Caco-2 (cell line): ENCODE measurements around the gene AATK. TPM values are rescaled to one million over a fixed set of nuclear protein-coding genes. Genes with fewer than 3 reads are reported as not detected.

Source experiments
- BruUV-seq: library from RNA; stranded (reverse); fragments of 400-500 nt; replicated peaks from 2 replicates; lab custom pipeline; 2021; lab: Mats Ljungman, UMichigan
- CTCF ChIA-PET: fragments of 300-600 bp; sonication (Branson Sonifier 250); formaldehyde crosslinking; loops from one replicate; lab custom pipeline; 2022; ENCODE audit warnings: antibody characterized with exemption; lab: Charles Lee
- POLR2A ChIA-PET: fragments of 300-600 bp; sonication (Branson Sonifier 250); formaldehyde crosslinking; loops from one replicate; lab custom pipeline; 2022; ENCODE audit warnings: antibody characterized with exemption; lab: Charles Lee
- DNase-seq, 2 experiments: peaks; one replicate each; pipeline versions ENCODE4 v3.0.0 to v3.0.0-alpha.2; 2020 to 2022
- H3K27me3 ChIP-seq: replicated peaks from 2 replicates; pipeline ENCODE4 v1.6.0; 2011; ENCODE audit warnings: low read length; ENCODE audit not compliant: control insufficient read depth, insufficient read depth
- H3K36me3 ChIP-seq: 2 replicates; pipeline ENCODE4 v1.5.1; 2011; ENCODE audit warnings: low read length; ENCODE audit not compliant: control insufficient read depth, insufficient read depth
- H3K4me1 ChIP-seq: fragments of 250-450 bp; sonication (Bioruptor Pico); 2 replicates; pipeline ENCODE4 v1.5.1; 2020; ENCODE audit warnings: mild to moderate bottlenecking
- H3K4me3 ChIP-seq: 2 replicates; pipeline ENCODE4 v1.5.1; 2011; ENCODE audit warnings: low read depth, mild to moderate bottlenecking, control low read depth, low read length
- H3K9me3 ChIP-seq: fragments of 250-450 bp; sonication (Bioruptor Pico); 2 replicates; pipeline ENCODE4 v1.5.1; 2020; ENCODE audit warnings: mild to moderate bottlenecking, moderate library complexity
- H3K27ac Mint-ChIP-seq: one replicate; pipeline ENCODE4 v1.8.0; 2022; ENCODE audit warnings: mixed read lengths; ENCODE audit not compliant: unreplicated experiment
- H3K27me3 Mint-ChIP-seq: one replicate; pipeline ENCODE4 v1.8.0; 2022; ENCODE audit warnings: mixed read lengths; ENCODE audit not compliant: insufficient read depth, unreplicated experiment
- H3K36me3 Mint-ChIP-seq: one replicate; pipeline ENCODE4 v1.8.0; 2022; ENCODE audit warnings: mild to moderate bottlenecking, mixed read lengths; ENCODE audit not compliant: insufficient read depth, unreplicated experiment
- H3K4me1 Mint-ChIP-seq: one replicate; pipeline ENCODE4 v1.8.0; 2022; ENCODE audit warnings: low read depth, mixed read lengths; ENCODE audit not compliant: unreplicated experiment
- H3K4me3 Mint-ChIP-seq: one replicate; pipeline ENCODE4 v1.8.0; 2022; ENCODE audit warnings: mild to moderate bottlenecking, moderate library complexity, mixed read lengths; ENCODE audit not compliant: unreplicated experiment
- H3K9me3 Mint-ChIP-seq: one replicate; pipeline ENCODE4 v1.8.0; 2022; ENCODE audit warnings: mixed read lengths; ENCODE audit not compliant: unreplicated experiment
- intact Hi-C: fragments of 100-400 bp; cut with micrococcal nuclease; formaldehyde crosslinking; loops from one replicate; pipeline ENCODE4 v1.10.0; 2022; ENCODE audit not compliant: unreplicated experiment
- total RNA-seq: library from RNA; stranded (reverse); gene quantifications from 2 replicates; pipeline ENCODE4 v1.2.3, GENCODE V29; 2022
- TF ChIP-seq, protein P1 (sequence below), 2 experiments: fragments of 200-600 bp in 1 of 2; IDR thresholded peaks; 1 replicate in 1 of 2; 2 replicates in 1 of 2; pipeline versions ENCODE4 v1.5.1 to v1.8.0; 2011 to 2022; ENCODE audit warnings: antibody characterized with exemption in 1 of 2, control low read depth in 1 of 2, inconsistent platforms in 1 of 2, low read depth in 1 of 2, low read length in 1 of 2, mild to moderate bottlenecking in 1 of 2, moderate library complexity in 1 of 2; ENCODE audit not compliant: insufficient read depth in 1 of 2, severe bottlenecking in 1 of 2, unreplicated experiment in 1 of 2

Gene AATK
- total RNA-seq, 1 experiment from 2014 or later: 26.6 TPM

DNA sequence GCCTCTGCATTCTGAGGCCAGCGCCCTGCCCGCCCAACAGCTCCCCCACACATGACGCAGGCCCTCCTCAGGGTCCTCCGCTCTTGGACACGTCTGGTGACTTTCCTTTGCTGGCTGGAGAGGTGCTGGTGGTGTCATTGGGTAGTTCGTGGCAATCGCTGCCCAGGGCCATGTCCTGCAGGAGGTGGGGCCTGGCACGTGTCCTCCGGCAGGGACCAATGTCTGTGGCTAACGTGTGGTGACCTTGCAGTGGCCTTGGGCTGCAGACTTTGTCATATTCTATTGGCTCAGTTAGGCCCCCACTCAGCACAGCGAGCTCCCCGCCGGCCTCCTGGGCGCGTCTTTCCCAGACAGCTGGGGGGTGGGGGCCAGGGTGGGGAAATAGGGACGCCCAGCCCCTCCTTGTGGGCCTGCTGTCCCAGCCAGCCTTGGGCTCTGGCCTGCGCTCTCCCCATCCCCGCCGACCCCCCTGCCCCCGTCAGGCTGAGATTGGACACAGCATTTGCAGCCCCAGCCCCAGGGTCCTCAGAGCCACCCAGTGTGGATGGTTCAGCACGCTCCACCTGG lies 52.8 kb downstream of the AATK start:
- no peak overlapping the region for H3K4me3 ChIP-seq
- H3K9me3 ChIP-seq: no peaks in the 10 kb centered on the region
- H3K9me3 Mint-ChIP-seq: no peaks in the 10 kb centered on the region
- TF ChIP-seq, protein P1, sequence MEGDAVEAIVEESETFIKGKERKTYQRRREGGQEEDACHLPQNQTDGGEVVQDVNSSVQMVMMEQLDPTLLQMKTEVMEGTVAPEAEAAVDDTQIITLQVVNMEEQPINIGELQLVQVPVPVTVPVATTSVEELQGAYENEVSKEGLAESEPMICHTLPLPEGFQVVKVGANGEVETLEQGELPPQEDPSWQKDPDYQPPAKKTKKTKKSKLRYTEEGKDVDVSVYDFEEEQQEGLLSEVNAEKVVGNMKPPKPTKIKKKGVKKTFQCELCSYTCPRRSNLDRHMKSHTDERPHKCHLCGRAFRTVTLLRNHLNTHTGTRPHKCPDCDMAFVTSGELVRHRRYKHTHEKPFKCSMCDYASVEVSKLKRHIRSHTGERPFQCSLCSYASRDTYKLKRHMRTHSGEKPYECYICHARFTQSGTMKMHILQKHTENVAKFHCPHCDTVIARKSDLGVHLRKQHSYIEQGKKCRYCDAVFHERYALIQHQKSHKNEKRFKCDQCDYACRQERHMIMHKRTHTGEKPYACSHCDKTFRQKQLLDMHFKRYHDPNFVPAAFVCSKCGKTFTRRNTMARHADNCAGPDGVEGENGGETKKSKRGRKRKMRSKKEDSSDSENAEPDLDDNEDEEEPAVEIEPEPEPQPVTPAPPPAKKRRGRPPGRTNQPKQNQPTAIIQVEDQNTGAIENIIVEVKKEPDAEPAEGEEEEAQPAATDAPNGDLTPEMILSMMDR (IDR thresholded peaks at IDR 0.05; ENCODE audit: insufficient read depth in 1 of 2, low read depth in 1 of 2, low read length in 1 of 2, severe bottlenecking in 1 of 2, unreplicated experiment in 1 of 2): no peak
- H3K4me1 Mint-ChIP-seq: no peaks in the 10 kb centered on the region
- no TSS peak for BruUV-seq
- H3K4me3 Mint-ChIP-seq: no peak overlapping the region
- intact Hi-C loops: no loop called here
- ChIA-PET CTCF (no interaction called here), POLR2A (interaction anchor here (0.6 kb wide), 1 partner anchor 19 kb away, joined by 3 read pairs; no protein-coding TSS in a partner anchor)
- no peaks in the 10 kb centered on the region for H3K36me3 ChIP-seq
- no peaks in the 10 kb centered on the region for H3K27me3 Mint-ChIP-seq
- no peak overlapping the region for H3K27ac Mint-ChIP-seq
- H3K36me3 Mint-ChIP-seq: peaks cover 51% of the 10 kb centered on the region
- H3K27me3 ChIP-seq: no peaks in the 10 kb centered on the region
- H3K4me1 ChIP-seq: no peaks in the 10 kb centered on the region
- no peak for DNase-seq

DNA sequence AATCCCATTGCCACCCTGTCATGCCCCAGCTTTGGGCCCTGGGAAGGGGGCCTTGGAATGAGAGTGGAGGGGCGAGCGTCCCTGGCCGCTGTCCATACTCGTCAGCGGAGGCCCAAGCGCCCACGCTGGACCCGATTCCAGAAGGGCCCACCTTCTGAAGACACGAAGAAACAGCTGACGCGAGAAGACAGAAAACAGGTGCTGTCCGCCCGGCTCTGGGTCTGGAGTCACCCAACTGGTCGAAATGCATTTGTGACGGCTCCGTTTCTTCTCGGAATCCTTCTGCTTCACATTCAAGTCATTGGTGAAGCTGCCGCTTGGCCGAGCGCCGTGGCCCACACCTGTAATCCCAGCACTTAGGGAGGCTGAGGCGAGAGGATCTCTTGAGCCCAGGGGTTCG lies 53.6 kb downstream of the AATK start:
- intact Hi-C loops: no loop called here
- POLR2A ChIA-PET: no interaction called here
- H3K4me3 Mint-ChIP-seq: no peak overlapping the region
- no peak for DNase-seq
- no peak overlapping the region for H3K4me3 ChIP-seq
- no peaks in the 10 kb centered on the region for H3K27me3 ChIP-seq
- no peaks in the 10 kb centered on the region for H3K27me3 Mint-ChIP-seq
- CTCF ChIA-PET: interaction anchor here (0.6 kb wide), 1 partner anchor 217 kb away, joined by 3 read pairs; no protein-coding TSS in a partner anchor
- no peaks in the 10 kb centered on the region for H3K9me3 Mint-ChIP-seq
- H3K36me3 ChIP-seq: no peaks in the 10 kb centered on the region
- no TSS peak for BruUV-seq
- peaks cover 49% of the 10 kb centered on the region for H3K36me3 Mint-ChIP-seq
- H3K4me1 Mint-ChIP-seq: no peaks in the 10 kb centered on the region
- TF ChIP-seq, protein P1 (IDR thresholded peaks at IDR 0.05; ENCODE audit: insufficient read depth in 1 of 2, low read depth in 1 of 2, low read length in 1 of 2, severe bottlenecking in 1 of 2, unreplicated experiment in 1 of 2): no peak
- no peak overlapping the region for H3K27ac Mint-ChIP-seq
- no peaks in the 10 kb centered on the region for H3K4me1 ChIP-seq
- no peaks in the 10 kb centered on the region for H3K9me3 ChIP-seq

DNA sequence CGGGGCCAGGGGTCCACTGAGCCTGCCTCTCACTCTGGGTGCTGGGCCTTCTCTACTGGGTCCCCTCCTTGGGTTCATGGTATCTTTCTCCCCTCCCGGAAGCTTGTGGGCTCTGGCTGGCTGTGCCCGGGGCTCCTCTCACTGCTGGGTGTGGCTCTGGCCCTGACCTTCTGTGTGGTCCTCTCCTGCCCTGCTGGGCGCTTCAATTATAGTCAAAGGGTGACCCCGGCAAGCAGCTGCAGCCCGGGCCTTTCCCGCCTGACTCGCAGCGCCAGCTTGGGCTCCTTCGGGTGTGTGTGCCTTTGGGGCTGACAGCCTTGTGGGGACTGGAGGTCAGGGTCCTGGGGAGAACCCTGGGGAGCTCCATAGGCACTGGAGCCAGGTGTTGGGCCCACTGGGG lies 55.0 kb downstream of the AATK start:
- no peak for DNase-seq

More for the DNA sequence above, 55.0 kb downstream of the AATK start:
- POLR2A ChIA-PET: no interaction called here
- no peaks in the 10 kb centered on the region for H3K27me3 Mint-ChIP-seq
- Histone ChIP-seq H3K9me3 (no peaks in the 10 kb centered on the region), H3K4me1 (no peaks in the 10 kb centered on the region), H3K27me3 (no peaks in the 10 kb centered on the region), H3K4me3 (no peak overlapping the region), H3K36me3 (no peaks in the 10 kb centered on the region)
- TF ChIP-seq, protein P1 (IDR thresholded peaks at IDR 0.05; ENCODE audit: insufficient read depth in 1 of 2, low read depth in 1 of 2, low read length in 1 of 2, severe bottlenecking in 1 of 2, unreplicated experiment in 1 of 2): no peak
- H3K27ac Mint-ChIP-seq: no peak overlapping the region
- H3K36me3 Mint-ChIP-seq: peaks cover 41% of the 10 kb centered on the region
- no peaks in the 10 kb centered on the region for H3K4me1 Mint-ChIP-seq
- intact Hi-C loops: no loop called here
- H3K4me3 Mint-ChIP-seq: no peak overlapping the region
- H3K9me3 Mint-ChIP-seq: no peaks in the 10 kb centered on the region
- CTCF ChIA-PET: no interaction called here
- no TSS peak for BruUV-seq
